Peyer's patch (tissue), 4 donors: ENCODE results near the gene HOXA4.

Experiments used
- CTCF ChIP-seq, 6 experiments: fragments of 450-650 bp in 4 of 6; fragments of 200-600 bp in 2 of 6; sonication (generic) in 1 of 6; IDR thresholded peaks; one replicate each; pipeline ENCODE4 v1.5.1; 2017 to 2019; ENCODE audit warnings: antibody characterized with exemption in 6 of 6, mild to moderate bottlenecking in 3 of 6, moderate library complexity in 1 of 6
- POLR2A ChIP-seq, 2 donors: fragments of 450-650 bp; IDR thresholded peaks; one replicate each; pipeline ENCODE4 v1.5.1; 2017; ENCODE audit warnings: antibody characterized with exemption in 2 of 2, mild to moderate bottlenecking in 2 of 2, moderate library complexity in 2 of 2

GRCh38 chr7:27101171-27101956 lies 29.2 kb downstream of the HOXA4 start:
- TF ChIP-seq POLR2A (IDR thresholded peaks at IDR 0.05) (no peak), CTCF (IDR thresholded peaks at IDR 0.05) (no peak)
